ENCODE measurements around the gene RNASEH2C. TPM values are rescaled to one million over a fixed set of nuclear protein-coding genes. Genes with fewer than 3 reads are reported as not detected.

The RNASEH2C gene
- total and polyA plus RNA-seq, 10 of the 15 experiments (the other 5 are each of a cell fraction or from before 2014, with no cell fraction given), result 5.0 to 160 (median 47.1) TPM

GRCh38 chr11:65712633-65713076, 7.9 kb downstream of the RNASEH2C start:
- in situ Hi-C loops (cut with MboI) (loop anchor here (5.0 kb wide), 3 partner anchors 65 to 275 kb away; no protein-coding TSS in a partner anchor), intact Hi-C loops (cut with micrococcal nuclease; ENCODE audit: unreplicated experiment) (loop anchor here (5.0 to 10.0 kb wide), 2 partner anchors 70 to 838 kb away; partner anchors contain the start of genes AP5B1 and EHD1)
- Histone ChIP-seq H3K27me3 (replicated peaks in 1 of 2; ENCODE audit: control insufficient read depth in 2 of 2, insufficient read depth in 2 of 2, low read length in 1 of 2) (no peaks in the 10 kb centered on the region), H3K36me3 (ENCODE audit: control insufficient read depth in 2 of 2, insufficient read depth in 2 of 2, low read length in 1 of 2) (peaks cover 23 to 24% of the 10 kb centered on the region in 2 experiments; a peak in 3 of 4 replicates), H3K4me3 (peak overlapping the region; percentile 85), H3K9ac (ENCODE audit: control insufficient read depth, insufficient read depth, low read length) (peak overlapping the region; percentile 91), H3K27ac (ENCODE audit: control insufficient read depth, insufficient read depth) (peak overlapping the region; percentile 99), H3K4me1 (ENCODE audit: control insufficient read depth, insufficient read depth, low read length) (peaks cover 8% of the 10 kb centered on the region), H3K79me2 (ENCODE audit: control insufficient read depth, insufficient read depth, low read length) (peaks cover 9% of the 10 kb centered on the region), H2AFZ (ENCODE audit: control insufficient read depth, low read depth, low read length) (peak overlapping the region; percentile 100; the same call in 1 of the 2 replicates), H3K4me2 (ENCODE audit: control insufficient read depth, insufficient read depth) (peak overlapping the region; percentile 99), H3K9me3 (replicated peaks; ENCODE audit: control insufficient read depth, insufficient read depth, low read length) (no peaks in the 10 kb centered on the region), H4K20me1 (ENCODE audit: control insufficient read depth, insufficient read depth) (no peaks in the 10 kb centered on the region; the same call in 1 of the 2 replicates)
- peak; percentile 79 for FAIRE-seq
- 37% methylated on average over 11 of the region's 11 CpGs for WGBS (ENCODE audit: insufficient coverage, insufficient replicate concordance, low lambda C conversion rate, missing lambda C conversion rate)
- ChIA-PET CTCF (interaction anchor here (1.0 to 3.3 kb wide), 15 partner anchors 7 to 651 kb away, joined by 3 to 42 read pairs (median 13); partner anchors contain the start of genes AP5B1, MUS81, RELA and RNASEH2C), POLR2A (interaction anchor here (0.8 to 2.7 kb wide), 12 partner anchors 8 to 178 kb away, joined by 3 to 13 read pairs (median 5); partner anchors contain the start of genes CCDC85B, FIBP, RELA and RNASEH2C), SMC1A (ENCODE audit: uncharacterized antibody, unreplicated experiment) (interaction anchor here (0.8 to 2.9 kb wide), 11 partner anchors 8 to 276 kb away, joined by 3 to 32 read pairs (median 5); partner anchors contain the start of genes FIBP, MUS81 and RNASEH2C), RAD21 (ENCODE audit: unreplicated experiment) (interaction anchor here (0.5 to 3.0 kb wide), 16 partner anchors 8 to 1358 kb away, joined by 3 to 42 read pairs (median 4); partner anchors contain the start of genes CCDC85B, FIBP, MUS81 and RELA)
- no peak for ATAC-seq
- DNase-seq (ENCODE audit: low read depth, low spot score), result no peak
- BruUV-seq (replicated peaks), result TSS peak; percentile 78
- TF ChIP-seq SMARCA5 (IDR thresholded peaks at IDR 0.05) (peak; percentile 29; the same call in 1 of the 2 replicates), NFIC (IDR thresholded peaks at IDR 0.05; ENCODE audit: low read depth, low read length) (no peak), SUPT20H (IDR thresholded peaks at IDR 0.05; ENCODE audit: borderline replicate concordance, control insufficient read depth, low read depth, low read length) (no peak)

Measured in GM12878 (cell line).